T47D (cell line): ENCODE data around the gene KLK8.
"Not testable (repeated sequence)": the region's sequence is repeated elsewhere in the genome, so short reads cannot be mapped to it uniquely, and the experiment has no call there.

ENCODE experiments used
- DNase-seq, 2 experiments: peaks; one replicate each; pipeline versions ENCODE4 v3.0.0 to v3.0.0-alpha.2; 2011 to 2012; ENCODE audit warnings: low read depth in 1 of 2, low spot score in 1 of 2
- JUND ChIP-seq: IDR thresholded peaks from 2 replicates; pipeline ENCODE4 v1.6.1; 2012; ENCODE audit warnings: low read depth
- in situ Hi-C: cut with HindIII; loops from 2 replicates; pipeline ENCODE4 v1.10.0; 2016; ENCODE audit warnings: low sequenced_read_pairs, low pct_unique_long_range_greater_than_20kb

The KLK8 gene

DNA sequence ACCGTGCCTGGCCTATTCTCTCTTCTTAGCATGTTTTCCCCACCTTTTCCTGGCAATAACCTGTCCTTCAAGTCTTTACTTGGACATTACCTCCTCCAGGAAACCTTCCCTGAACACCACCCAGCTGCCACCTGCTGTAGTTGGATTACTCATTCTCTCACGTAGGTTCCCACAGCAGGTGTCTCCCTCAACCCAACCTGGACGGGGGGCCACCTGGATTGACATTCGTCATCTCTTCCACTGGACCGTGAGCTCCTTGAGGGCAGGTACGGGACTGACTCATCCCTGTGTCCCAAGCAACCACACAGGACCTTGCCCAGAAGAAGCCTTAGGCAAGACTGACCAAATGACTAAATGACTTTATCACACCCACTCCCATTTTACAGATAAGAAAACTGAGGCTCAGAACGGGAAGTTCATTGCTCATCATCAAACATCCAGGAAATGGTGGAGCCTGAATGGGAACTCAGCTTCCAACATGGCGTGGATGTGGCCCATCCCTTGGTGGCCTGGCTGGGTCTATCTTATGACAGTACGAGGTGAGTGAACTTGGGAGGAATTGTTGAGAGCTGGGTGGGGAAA, 28.5 kb downstream of the KLK8 start:
- in situ Hi-C loops = no loop called here
- no peak for TF ChIP-seq JUND
- DNase-seq = no peak

DNA sequence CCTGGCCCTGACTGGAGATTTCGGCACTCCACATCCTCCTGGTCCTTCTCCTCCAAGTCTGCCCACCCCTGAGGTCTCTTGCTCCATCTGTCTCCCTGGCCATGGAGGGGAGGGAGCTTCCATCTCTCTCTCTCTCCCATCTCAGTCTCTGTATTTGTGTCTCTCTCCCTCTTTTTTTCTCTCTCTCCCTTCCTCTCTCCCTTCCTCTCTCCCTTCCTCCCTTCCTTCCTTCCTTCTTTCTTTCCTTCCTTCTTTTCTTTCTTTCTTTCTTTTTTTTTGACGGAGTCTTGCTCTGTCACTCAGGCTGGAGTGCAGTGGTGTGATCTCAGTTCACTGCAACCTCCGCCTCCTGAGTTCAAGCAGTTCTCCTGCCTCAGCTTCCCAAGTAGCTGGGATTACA, 31.6 kb downstream of the KLK8 start:
- in situ Hi-C loops, DNase-seq: not testable (repeated sequence)

DNA sequence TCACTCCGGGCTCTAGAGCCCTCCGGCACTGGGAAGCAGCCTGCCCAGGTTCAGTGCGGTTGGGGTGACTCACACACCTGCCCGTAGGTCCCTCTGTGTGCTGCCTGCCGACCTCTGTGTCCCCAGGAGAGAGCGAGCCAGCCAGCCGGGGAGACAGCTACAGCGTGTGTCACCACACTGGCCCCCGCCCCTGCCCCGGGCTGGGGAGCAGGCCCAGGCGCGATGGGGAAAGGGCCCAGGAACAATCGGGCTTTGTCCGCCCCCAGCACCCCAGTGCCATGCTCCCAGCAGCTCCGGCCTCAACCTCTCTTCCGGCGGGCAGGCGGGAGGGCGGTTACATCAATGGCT, 32.0 kb downstream of the KLK8 start, which contains the start of gene KLK6:
Gene KLK6 (minus strand): TSS at position 179 of the 348 bp plus-strand sequence. CDS start 1,487 bp downstream, outside the sequence.
- no peak for DNase-seq
- no peak for TF ChIP-seq JUND
- in situ Hi-C loops = no loop called here

DNA sequence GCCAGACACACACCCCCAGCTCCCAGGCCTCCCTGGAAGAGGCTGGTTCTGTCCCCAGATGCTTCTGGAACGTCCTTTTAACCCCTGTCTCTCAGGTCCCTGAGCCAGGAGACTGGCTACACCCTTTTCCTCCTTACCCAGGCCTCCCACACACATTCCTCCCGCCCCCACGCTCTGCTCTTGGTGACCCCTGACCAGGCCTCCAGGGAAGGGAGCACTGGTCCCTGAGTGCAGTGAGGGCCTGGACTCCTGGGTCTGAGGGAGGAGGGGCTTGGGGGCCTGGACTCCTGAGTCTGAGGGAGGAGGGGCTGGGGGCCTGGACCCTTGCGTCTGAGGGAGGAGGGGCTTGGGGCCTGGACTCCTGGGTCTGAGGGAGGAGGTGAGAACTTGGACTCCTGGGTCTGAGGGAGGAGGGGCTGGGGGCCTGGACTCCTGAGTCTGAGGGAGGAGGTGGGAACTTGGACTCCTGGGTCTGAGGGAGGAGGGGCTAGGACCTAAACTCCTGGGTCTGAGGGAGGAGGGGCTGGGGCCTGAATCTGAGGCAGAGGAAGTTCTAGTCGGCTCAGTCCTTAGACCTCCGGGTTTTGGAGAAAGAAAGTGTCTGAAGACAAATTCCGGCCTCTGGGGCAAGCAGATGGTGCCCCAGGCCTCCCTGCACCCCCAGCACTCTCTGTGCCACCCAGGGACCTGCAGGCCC, 32.5 kb downstream of the KLK8 start:
- no peak for TF ChIP-seq JUND
- in situ Hi-C loops = no loop called here

DNA sequence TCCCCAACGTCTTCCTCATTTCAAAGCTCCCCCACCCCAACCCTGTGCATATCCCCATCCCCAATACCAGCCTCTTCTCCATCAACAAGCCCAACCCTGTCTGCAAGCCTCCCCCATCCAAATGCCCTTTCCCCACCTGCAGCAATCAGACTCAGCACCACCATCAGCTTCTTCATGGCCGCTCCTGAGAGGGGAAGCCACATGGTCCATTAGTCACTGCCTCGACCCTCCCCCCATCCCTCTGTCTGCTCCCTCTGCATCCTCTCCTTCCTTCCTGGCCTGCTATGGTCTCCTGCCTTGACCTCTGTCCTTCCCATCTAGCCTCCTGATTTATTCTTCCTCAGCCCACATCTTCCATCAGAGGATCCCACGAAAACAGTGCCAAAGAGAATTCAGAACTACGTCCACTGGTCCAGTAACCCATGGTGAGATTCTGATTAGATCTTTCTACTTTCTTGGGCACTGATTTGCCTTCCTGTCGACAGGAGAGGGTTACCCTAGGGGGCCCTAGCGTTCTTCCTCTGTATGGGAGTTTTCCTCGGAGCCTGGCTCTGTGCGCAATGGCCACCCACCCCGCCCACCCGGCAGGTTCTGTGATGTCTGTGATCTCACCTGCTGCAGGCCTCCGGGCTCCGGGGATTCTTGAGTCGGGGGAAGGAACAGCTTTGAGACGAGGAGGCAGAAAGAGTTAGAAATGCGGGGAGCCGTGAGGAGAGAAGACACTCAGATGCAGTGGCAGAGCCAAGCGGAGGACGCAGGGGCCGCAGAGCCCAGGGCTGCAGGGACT, 33.3 kb downstream of the KLK8 start:
- in situ Hi-C loops = no loop called here
- no peak for TF ChIP-seq JUND
- DNase-seq = no peak

More for the DNA sequence above, 32.5 kb downstream of the KLK8 start:
- no peak for DNase-seq

DNA sequence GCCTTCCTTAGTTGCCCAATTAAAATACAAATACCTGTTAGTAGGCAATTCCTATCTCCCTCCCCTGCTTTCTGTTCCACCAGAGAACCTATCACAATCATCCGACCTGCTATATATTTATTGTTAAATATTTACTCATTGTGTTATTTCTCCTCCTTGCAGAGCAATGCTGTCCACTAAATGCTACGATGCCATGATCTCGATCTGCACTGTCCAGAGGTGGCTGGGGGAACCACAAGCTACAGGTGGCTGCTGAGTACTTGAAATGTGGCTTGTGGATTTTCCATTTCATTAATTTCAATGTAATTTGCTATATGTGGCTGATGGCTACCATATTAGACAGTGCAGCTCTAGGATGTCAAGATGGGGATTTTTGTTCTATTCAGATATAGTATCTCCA, 37.1 kb downstream of the KLK8 start:
- TF ChIP-seq JUND = no peak
- in situ Hi-C loops = no loop called here
- no peak for DNase-seq

DNA sequence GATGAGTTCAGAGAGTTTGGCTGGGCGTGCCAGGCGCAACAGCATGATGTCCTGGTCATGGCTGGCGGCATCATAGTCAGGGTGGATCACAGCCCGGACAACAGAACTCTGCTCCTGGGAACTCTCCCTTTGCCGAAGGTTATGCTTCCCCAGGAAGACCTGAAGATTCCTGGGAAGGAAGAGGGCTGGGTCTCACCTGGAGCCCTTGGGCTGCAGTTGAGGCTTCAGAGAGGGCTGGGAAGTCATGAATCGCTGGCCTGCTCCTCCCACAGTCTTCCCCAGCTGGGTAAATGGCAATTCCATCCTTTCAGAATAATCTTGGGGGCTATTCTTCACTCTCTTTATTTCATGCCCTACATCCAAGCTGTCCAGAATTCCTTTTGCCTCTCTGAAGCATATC, 38.0 kb downstream of the KLK8 start:
- in situ Hi-C loops = no loop called here
- no peak for DNase-seq
- TF ChIP-seq JUND = no peak

DNA sequence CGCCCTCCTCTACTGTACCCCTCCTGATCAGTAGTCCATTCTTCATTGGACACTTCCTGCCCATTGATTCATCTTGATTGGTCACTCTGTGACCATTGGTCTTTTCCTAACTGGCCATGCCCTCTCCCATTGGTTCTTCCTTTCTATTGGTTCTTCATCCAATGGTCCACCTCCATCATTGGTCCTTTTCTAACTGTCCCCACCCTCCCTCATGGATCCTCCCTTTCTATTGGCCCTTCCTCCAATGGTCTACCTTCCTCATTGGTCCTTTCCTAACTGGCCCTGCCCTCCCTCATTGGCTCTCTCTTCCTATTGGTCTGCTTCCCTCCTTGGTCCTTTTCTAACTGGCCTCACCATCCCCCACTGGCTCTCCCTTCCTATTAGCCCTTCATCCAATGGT, 39.2 kb downstream of the KLK8 start:
- no peak for DNase-seq
- no peak for TF ChIP-seq JUND
- in situ Hi-C loops = no loop called here

DNA sequence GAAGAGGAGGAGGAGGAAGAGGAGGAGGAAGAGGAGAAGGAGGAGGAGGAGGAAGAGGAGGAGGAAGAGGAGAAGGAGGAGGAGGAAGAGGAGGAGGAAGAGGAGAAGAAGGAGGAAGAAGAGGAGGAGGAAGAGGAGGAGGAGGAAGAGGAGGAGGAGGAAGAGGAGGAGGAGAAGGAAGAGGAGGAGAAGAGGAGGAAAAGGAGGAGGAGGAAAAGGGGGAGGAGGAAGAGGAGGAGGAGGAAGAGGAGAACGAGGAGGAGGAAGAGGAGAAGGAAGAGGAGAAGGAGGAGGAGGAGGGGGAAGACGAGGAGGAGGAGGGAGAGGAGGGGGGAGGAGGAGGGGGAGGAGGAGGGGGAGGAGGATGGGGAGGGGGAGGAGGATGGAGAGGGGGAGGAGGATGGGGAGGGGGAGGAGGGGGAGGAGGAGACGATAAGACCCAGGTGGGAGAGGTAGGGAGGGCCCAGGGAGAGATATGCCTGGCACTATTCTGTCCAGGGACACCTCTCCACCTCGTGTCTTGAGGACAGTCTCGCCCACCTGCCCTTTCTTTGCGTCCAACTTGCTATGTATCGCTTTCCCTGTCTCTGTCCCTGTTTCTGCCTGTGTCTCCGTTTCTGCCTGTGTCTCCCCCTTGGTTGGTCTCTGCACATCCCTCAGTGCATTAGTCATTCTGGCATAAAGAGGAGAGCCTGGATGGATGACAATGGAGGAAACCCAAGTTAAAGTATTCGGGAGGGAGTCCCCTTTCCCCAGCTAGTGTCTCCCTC, 41.5 kb downstream of the KLK8 start:
- DNase-seq = no peak
- no peak for TF ChIP-seq JUND
- in situ Hi-C loops = no loop called here

DNA sequence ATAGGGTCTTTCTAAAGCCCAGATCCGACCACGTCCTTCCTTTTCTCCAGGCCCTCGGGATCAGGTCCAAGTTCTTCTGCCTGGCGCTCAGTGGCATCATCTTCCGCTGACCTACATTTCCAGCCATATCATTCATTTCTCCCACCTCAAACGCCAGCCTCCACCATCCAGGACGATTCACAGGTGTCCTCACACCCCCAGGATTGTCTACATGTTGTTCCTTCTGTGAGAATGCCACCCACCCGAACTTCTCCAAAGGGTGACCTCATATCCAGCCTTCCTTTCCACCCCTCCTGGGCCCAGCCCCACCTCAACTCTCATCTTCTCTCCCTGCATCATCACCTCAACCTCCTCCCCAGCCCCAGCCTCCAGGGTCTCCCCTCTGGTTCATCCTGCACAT, 43.8 kb downstream of the KLK8 start:
- TF ChIP-seq JUND = no peak
- DNase-seq = no peak
- in situ Hi-C loops = no loop called here

DNA sequence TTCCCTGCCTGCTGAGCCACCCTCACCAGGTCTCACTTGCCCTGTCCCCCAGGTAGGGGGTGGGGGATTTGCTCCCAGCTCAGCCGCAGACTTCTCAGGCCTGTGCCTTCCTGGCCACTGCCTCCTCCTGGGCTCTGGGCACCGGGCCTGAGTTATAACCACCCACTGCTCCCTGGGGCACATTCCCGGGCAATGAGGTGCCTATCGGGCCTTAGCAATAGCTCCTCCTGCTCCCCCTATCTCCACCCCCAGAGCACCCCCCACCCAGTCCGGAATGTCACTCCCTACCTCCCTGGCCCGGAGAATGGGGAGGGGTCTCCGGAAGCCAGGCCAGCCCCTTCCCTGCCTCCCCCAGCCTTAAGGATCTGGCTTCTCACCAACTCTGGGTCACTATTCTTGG, 48.5 kb downstream of the KLK8 start, which contains the start of gene KLK5:
Gene KLK5 (minus strand): TSS at position 129 of the 400 bp plus-strand sequence. CDS start 381 bp downstream, outside the sequence.
- DNase-seq = no peak
- TF ChIP-seq JUND = no peak
- in situ Hi-C loops = no loop called here

DNA sequence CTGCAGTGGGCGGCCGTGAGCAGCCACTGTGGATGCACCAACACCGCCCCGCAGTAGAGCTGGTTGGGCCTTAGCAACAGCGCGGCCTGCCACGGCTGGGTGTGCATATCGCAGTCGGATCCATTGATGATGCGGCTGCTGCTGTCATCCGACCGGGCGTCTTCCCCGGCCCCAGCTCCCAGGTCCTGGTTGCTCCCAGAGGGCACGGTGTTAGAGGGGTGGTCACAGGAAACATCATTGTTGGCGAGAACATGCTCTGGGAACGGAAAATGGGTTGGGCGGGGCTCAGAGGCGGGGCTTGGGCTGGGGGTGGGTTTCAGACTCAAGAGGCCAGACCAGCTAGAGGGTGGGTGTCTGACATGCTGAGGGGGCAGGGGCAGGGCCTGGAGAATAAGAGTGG, 51.5 kb downstream of the KLK8 start:
- in situ Hi-C loops = no loop called here
- no peak for TF ChIP-seq JUND

More for the DNA sequence above, 51.5 kb downstream of the KLK8 start:
- DNase-seq = no peak
